Measurements from ENCODE around the gene AP5S1.
A peak's percentile ranks its signal among the peaks of the same experiment; 100 is the strongest.
"Not testable (repeated sequence)": the region's sequence is repeated elsewhere in the genome, so short reads cannot be mapped to it uniquely, and the experiment has no call there.

The AP5S1 gene

GRCh38 chr20:3794168-3794567 is 26.2 kb upstream of the AP5S1 start:
- DNase-seq, result not testable (repeated sequence)

GRCh38 chr20:3794701-3795420 is 25.5 kb upstream of the AP5S1 start:
- DNase-seq, result peak in 1 of 2 experiments; percentile 4

DNA sequence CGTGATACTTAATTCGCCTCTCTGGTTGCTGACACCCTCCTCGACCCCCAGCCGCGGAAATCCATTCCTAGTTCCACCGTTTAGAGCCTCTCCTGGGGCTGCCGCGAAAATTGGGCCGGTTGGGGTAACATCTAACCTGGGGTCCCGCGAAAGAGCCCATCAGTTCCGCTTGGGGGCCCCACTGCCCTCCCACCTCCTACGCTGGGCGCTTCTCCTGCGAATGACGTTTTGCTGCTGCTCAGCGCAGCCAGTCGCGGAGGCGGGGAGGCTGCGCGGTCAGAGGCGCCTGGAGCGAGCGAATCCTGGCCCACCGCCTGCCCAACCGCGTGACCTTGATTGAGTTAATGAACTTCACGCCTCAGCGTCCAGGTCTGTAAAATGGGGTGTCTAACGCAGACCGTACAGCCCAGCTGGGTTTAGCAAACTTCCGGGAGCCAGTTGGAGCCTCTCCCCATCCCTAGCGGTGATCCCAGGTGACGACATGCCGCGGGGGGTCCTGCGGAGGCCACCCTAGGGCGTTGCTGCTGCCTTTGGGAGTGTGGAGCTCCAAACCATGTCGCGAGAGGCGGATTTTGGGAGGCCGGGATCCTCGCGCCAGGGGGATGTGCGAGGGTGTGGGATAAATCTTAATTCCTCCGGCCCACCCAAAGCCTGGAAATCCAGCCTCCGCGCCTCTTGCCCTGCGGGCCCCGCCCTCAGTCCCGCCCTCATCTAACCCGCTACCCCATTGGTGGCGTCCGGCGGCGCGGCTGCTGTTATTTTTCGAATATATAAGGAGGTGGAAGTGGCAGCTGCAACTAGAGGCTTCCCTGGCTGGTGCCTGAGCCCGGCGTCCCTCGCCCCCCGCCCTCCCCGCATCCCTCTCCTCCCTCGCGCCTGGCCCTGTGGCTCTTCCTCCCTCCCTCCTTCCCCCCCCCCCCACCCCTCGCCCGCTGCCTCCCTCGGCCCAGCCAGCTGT is 24.6 kb upstream of the AP5S1 start, which contains the start of gene CDC25B:
Gene CDC25B (plus strand): TSS at position 800 of the 958 bp plus-strand sequence. CDS start 222 bp downstream, outside the sequence.
- peak; percentile 94 to 95 for DNase-seq

GRCh38 chr20:3796477-3797225 is 23.7 kb upstream of the AP5S1 start:
- peak in 1 of 2 experiments; percentile 27 for DNase-seq

DNA sequence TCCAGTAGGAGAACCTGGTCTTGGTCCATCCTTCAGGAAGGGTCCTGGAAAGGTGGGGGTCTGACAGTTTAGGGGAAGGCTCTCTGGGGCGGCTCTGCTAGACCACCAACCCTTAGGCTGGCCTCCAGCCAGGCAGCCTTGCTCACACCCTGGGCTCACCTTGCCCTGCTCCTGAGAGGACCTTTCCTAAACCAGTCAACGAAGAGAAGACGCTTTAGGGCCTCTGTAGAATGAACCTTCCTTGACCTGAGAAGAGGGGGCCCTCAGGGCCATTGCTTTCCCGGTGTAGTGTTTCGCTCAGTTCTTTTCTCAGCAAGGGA is 23.2 kb upstream of the AP5S1 start:
- peak in 1 of 2 experiments; percentile 5 for DNase-seq

- peak in 1 of 2 experiments; percentile 70 for DNase-seq
Measured at GRCh38 chr20:3797592-3798372, 22.6 kb upstream of the AP5S1 start.

GRCh38 chr20:3798373-3798768 is 22.0 kb upstream of the AP5S1 start:
- DNase-seq, result peak in 1 of 2 experiments; percentile 3

DNA sequence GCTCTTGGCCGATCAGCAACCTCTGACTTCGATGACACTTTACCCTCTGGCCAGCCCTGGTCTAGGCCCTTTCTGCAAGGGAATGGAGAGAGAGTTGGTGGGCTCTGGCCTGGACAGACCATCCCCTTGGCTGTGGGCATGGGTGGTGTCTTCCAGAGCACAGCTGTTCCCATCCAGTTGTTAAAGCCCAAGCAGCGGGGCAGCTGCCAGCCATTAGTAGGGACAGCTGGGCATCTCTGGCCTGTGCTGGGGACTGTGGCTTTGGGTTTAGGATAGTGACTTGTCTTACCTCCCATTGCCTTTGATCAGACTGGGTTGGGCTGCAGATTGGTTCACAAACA is 21.5 kb upstream of the AP5S1 start:
- peak in 1 of 2 experiments; percentile 24 for DNase-seq

GRCh38 chr20:3800256-3800877 is 20.0 kb upstream of the AP5S1 start:
- no peak for DNase-seq

DNA sequence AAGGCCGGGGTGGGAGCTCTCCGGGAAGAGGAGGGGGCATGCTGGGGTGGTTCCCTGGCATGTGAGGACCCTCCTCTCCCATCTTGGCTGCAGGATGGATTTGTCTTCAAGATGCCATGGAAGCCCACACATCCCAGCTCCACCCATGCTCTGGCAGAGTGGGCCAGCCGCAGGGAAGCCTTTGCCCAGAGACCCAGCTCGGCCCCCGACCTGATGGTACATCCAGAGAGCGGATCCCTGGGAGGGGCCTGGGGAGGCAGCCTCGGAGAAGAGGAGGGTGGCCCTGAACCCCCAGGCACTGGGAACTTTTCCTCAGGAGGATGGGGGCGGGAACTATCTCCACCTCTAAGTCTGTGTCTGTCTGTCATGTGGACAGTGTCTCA is 19.5 kb upstream of the AP5S1 start:
- DNase-seq, result no peak

GRCh38 chr20:3801299-3801698 is 19.0 kb upstream of the AP5S1 start:
- DNase-seq, result no peak

DNA sequence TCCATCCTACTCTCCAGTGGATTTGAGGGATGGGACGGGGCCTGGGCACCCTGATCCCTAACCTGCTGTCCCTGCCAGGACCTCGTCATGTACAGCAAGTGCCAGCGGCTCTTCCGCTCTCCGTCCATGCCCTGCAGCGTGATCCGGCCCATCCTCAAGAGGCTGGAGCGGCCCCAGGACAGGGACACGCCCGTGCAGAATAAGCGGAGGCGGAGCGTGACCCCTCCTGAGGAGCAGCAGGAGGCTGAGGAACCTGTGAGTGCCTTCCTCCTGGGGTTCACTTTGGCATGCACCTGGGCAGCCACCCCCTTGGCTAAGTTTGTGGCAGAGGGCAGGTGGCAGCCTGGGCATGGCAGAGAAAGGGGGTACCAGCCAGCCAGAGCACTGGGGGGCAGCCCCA is 18.5 kb upstream of the AP5S1 start:
- no peak for DNase-seq

GRCh38 chr20:3802524-3803239 is 17.7 kb upstream of the AP5S1 start:
- no peak for DNase-seq

- no peak for DNase-seq
Measured at GRCh38 chr20:3803289-3803688, 17.1 kb upstream of the AP5S1 start.

- DNase-seq, result no peak
Measured at GRCh38 chr20:3803854-3804253, 16.5 kb upstream of the AP5S1 start.

- DNase-seq, result no peak
Measured at GRCh38 chr20:3804254-3804751, 16.0 kb upstream of the AP5S1 start.

- no peak for DNase-seq
Measured at GRCh38 chr20:3804781-3805180, 15.6 kb upstream of the AP5S1 start.

GRCh38 chr20:3808544-3808943 is 11.8 kb upstream of the AP5S1 start:
- DNase-seq, result no peak

DNA sequence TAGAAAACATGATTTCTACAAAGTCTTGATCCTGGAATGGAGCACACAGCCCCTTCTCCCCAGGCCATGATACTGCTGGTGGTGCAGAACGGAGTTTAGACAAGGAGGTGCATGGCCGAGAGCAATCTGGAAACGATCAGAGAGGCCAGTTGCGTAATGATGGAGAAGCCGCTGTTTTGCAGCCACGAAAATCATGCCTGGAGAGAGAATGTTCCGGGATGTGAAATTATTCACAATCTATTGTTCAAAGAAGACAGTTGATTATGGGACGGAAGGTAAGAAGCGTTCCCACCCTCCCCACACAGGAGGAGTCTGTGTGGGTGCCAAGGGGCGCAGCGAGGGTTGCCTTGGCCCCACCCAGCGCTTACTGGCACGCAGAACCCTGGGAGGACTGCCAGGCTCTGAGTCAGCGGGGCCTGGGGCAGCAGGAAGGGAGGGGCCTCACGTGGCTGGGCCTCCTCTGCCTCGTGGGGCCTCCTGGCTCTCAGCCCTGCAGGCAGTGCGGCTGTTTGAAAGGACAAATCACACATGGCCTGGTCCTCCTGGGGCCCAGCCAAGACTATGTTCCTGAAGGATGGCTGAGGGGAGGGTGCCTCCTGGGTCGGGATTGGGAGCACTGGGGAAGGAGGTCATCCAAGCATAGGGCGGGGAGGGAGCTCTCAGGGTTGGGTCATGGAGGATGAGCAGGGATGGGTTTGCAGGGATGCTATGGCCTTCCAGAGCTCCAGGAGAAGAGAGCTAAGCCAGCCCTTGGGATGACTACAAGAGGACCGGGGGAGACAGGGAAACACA is 8.7 kb upstream of the AP5S1 start:
- peak; percentile 93 to 94 for DNase-seq

GRCh38 chr20:3812259-3812681 is 8.1 kb upstream of the AP5S1 start:
- DNase-seq, result no peak

All from activated CD4-positive, alpha-beta T cell treated with anti-CD3 and anti-CD28 coated beads, Interleukin-2, amount 50 U/mL, for 48 hours (primary cell).